Measurements from ENCODE around the gene R3HDM4.

The R3HDM4 gene

DNA sequence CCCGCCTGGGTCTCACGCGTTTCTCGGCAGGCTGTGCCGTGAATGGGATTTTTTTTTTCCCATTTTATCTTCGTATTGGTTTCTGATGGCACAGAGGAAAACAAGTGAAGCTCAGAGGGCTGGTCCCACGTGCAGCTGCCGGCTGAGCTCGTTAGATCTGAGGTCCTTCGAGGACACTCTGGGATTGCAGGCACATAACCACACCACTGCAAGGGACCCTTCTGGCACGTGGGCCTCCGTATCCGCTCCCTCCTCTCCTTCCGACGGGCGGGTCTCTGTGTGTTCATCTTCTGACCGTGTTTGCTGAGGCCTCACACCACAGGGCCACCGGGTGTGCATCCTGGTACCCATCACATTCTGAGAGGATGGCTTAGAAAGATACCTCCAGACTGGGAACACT is 36.9 kb downstream of the R3HDM4 start:
- H3K4me3 ChIP-seq (ENCODE audit: low read depth, low read length), result no peak overlapping the region
- no peak for DNase-seq (ENCODE audit: low read depth)
- TF ChIP-seq, protein P1, sequence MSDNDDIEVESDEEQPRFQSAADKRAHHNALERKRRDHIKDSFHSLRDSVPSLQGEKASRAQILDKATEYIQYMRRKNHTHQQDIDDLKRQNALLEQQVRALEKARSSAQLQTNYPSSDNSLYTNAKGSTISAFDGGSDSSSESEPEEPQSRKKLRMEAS (IDR thresholded peaks at IDR 0.05; ENCODE audit: low read depth, low read length), result no peak
- TF ChIP-seq, protein P2, sequence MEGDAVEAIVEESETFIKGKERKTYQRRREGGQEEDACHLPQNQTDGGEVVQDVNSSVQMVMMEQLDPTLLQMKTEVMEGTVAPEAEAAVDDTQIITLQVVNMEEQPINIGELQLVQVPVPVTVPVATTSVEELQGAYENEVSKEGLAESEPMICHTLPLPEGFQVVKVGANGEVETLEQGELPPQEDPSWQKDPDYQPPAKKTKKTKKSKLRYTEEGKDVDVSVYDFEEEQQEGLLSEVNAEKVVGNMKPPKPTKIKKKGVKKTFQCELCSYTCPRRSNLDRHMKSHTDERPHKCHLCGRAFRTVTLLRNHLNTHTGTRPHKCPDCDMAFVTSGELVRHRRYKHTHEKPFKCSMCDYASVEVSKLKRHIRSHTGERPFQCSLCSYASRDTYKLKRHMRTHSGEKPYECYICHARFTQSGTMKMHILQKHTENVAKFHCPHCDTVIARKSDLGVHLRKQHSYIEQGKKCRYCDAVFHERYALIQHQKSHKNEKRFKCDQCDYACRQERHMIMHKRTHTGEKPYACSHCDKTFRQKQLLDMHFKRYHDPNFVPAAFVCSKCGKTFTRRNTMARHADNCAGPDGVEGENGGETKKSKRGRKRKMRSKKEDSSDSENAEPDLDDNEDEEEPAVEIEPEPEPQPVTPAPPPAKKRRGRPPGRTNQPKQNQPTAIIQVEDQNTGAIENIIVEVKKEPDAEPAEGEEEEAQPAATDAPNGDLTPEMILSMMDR (IDR thresholded peaks at IDR 0.05; ENCODE audit: low read depth, low read length), result no peak
- TF ChIP-seq MYC (IDR thresholded peaks at IDR 0.05; ENCODE audit: low read depth, low read length) (no peak), POLR2A (IDR thresholded peaks at IDR 0.05; ENCODE audit: extremely low read depth, insufficient read length) (no peak)

DNA sequence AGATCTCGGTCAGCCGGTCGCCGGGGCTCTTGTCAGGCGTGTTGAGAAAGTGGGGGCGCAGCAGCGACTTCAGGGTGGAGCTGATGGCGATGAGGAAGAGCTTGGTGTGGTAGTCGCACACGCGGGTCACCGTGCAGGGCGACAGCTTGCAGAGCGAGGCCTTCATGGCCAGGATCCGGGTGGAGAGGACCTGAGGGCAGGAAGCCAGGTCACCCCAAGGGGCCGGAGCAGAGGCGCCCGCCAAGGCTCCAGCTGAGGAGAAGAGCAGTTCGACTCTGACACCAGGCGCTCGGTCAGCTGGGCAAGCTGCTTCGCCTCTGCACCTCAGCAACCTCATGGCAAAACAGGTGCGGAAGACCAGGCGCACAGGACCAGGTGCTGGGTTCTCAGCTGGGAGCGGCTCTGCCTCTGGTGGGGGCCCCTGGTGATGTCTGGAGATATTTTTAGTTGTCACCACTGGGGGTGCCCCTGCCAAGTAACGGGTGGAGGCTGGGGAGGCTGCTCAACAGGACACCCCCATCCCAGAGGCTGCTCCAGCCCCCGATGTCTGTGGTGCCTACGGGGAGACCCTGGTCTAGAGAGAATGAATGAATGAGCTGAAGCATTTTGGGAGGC is 37.6 kb downstream of the R3HDM4 start:
- H3K4me3 ChIP-seq (ENCODE audit: low read depth, low read length), result no peak overlapping the region
- TF ChIP-seq, protein P2 (IDR thresholded peaks at IDR 0.05; ENCODE audit: low read depth, low read length), result no peak
- TF ChIP-seq MYC (IDR thresholded peaks at IDR 0.05; ENCODE audit: low read depth, low read length), result no peak
- no peak for TF ChIP-seq POLR2A (IDR thresholded peaks at IDR 0.05; ENCODE audit: extremely low read depth, insufficient read length)
- TF ChIP-seq, protein P1 (IDR thresholded peaks at IDR 0.05; ENCODE audit: low read depth, low read length), result no peak
- no peak for DNase-seq (ENCODE audit: low read depth)

GRCh38 chr19:873561-874041 is 39.4 kb downstream of the R3HDM4 start:
- no peak for DNase-seq (ENCODE audit: low read depth)
- TF ChIP-seq, protein P1 (IDR thresholded peaks at IDR 0.05; ENCODE audit: low read depth, low read length), result no peak
- TF ChIP-seq MYC (IDR thresholded peaks at IDR 0.05; ENCODE audit: low read depth, low read length), result no peak
- no peak for TF ChIP-seq POLR2A (IDR thresholded peaks at IDR 0.05; ENCODE audit: extremely low read depth, insufficient read length)
- TF ChIP-seq, protein P2 (IDR thresholded peaks at IDR 0.05; ENCODE audit: low read depth, low read length), result no peak
- H3K4me3 ChIP-seq (ENCODE audit: low read depth, low read length), result no peak overlapping the region

GRCh38 chr19:873084-873483 is 39.9 kb downstream of the R3HDM4 start:
- TF ChIP-seq MYC (IDR thresholded peaks at IDR 0.05; ENCODE audit: low read depth, low read length) (no peak), POLR2A (IDR thresholded peaks at IDR 0.05; ENCODE audit: extremely low read depth, insufficient read length) (no peak)
- TF ChIP-seq, protein P1 (IDR thresholded peaks at IDR 0.05; ENCODE audit: low read depth, low read length), result no peak
- TF ChIP-seq, protein P2 (IDR thresholded peaks at IDR 0.05; ENCODE audit: low read depth, low read length), result no peak
- DNase-seq (ENCODE audit: low read depth), result peak; percentile 68
- H3K4me3 ChIP-seq (ENCODE audit: low read depth, low read length), result no peak overlapping the region

- no peak for TF ChIP-seq MYC (IDR thresholded peaks at IDR 0.05; ENCODE audit: low read depth, low read length)
- TF ChIP-seq, protein P1 (IDR thresholded peaks at IDR 0.05; ENCODE audit: low read depth, low read length), result peak; percentile 8; the same call in 1 of the 2 replicates
- DNase-seq (ENCODE audit: low read depth), result peak; percentile 73
- H3K4me3 ChIP-seq (ENCODE audit: low read depth, low read length), result no peak overlapping the region
These were observed 40.6 kb downstream of the R3HDM4 start for GRCh38 chr19:872266-872951.

Measured in NB4 (cell line).